NCI-H2107 (cell line): ENCODE results near the gene CEP97.
"Not testable (repeated sequence)": the region's sequence is repeated elsewhere in the genome, so short reads cannot be mapped to it uniquely, and the experiment has no call there.

Source experiments
- DNase-seq: peaks from one replicate; lab custom pipeline; 2025; lab: John Stamatoyannopoulos, UW

CEP97 gene, protein sequence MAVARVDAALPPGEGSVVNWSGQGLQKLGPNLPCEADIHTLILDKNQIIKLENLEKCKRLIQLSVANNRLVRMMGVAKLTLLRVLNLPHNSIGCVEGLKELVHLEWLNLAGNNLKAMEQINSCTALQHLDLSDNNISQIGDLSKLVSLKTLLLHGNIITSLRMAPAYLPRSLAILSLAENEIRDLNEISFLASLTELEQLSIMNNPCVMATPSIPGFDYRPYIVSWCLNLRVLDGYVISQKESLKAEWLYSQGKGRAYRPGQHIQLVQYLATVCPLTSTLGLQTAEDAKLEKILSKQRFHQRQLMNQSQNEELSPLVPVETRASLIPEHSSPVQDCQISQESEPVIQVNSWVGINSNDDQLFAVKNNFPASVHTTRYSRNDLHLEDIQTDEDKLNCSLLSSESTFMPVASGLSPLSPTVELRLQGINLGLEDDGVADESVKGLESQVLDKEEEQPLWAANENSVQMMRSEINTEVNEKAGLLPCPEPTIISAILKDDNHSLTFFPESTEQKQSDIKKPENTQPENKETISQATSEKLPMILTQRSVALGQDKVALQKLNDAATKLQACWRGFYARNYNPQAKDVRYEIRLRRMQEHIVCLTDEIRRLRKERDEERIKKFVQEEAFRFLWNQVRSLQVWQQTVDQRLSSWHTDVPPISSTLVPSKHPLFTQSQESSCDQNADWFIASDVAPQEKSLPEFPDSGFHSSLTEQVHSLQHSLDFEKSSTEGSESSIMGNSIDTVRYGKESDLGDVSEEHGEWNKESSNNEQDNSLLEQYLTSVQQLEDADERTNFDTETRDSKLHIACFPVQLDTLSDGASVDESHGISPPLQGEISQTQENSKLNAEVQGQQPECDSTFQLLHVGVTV

DNA sequence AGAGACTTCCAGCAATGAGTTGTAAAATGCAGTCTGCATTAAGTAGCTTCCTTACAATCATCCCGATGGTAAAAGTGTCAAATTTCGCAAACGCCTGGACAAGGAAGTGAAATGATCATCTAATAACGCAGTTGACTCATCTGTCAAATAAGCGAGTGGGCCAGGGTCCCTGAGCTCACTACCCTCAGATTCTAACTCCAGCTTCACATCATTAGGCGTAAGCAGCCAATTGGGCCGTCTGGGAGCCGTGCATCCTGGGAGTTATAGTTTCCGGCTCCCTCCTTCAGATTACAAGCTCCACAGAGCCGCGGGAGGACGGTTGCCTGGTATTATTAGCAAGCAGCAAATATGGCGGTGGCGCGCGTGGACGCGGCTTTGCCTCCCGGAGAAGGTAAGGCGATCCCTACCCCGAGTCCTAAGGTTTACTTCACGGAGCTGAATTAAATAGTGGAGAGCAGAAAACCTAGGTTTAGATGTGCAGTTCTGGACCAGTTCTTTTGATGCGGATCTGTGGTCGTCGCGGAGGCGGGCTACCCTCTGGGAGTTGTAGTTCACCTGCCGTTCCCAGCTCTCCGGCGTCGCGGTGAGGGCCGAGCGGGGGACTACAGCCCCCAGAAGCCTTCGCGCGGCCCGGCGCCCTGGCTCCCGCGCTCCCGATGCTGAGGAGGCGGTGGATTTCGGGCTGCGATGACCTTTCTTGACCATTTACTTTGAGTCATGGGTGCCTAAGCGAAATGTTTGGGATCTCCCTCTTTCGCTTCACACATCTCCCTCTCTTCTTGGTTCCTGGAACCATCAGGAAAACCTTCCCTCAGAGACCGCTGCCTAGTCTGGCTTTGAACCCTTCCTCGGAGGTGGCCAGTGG, at the start of gene CEP97:
CEP97 (plus strand) TSS at position 286 of the 865 bp plus-strand sequence; CDS start at position 349, 63 bp downstream.
- peak; percentile 86 for DNase-seq

DNA sequence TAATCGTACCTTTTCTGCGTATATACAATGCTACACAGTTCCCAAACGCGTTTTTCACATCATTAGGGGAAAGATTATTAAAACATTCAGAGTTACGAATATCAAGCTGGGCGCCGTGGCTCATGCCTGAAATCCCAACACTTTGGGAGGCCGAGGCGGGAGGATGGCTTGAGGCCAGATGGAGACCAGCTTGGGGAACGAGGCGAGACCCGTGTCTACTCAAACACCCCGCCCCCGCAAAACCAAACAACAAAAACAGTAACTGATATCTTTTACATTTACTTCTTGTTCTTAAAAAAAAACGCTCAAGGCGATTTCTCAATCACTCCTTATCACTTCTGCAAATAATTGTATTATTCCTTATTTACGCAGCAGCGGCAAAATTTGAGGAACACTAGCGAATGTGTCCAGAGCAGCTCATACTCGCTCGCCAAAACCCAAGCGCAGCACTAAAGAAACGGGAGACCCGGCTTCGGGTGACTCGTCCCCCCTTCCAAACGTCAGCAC, 48.7 kb upstream of the CEP97 start:
- DNase-seq: no peak

DNA sequence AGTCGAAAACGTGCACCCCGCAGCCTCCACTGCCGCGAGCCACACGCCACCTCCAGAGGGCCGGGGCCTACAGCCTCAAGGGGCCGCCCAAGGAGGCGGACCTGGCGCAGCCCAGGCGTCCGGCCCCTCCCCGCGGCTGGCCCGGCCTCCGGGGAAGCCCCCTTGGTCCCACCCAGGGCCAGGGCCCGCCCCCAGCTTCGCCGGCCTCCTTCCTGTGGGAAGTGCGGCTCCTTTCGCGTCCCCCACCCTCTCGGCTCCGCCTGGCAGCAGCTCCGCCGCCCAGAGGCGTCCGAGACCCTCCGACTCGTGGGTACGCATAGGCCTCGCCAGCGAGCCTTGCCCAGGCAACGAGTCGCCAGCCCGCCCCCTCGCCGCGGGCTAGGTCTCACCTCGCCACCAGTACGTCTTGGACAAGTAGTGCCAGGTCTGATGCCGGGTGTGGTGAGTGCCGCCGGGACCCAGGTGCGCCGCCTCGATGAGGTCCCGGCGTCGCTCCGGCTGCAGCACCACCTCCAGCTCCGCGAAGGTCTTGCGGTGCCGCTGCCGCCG, 48.1 kb upstream of the CEP97 start:
- DNase-seq: no peak

DNA sequence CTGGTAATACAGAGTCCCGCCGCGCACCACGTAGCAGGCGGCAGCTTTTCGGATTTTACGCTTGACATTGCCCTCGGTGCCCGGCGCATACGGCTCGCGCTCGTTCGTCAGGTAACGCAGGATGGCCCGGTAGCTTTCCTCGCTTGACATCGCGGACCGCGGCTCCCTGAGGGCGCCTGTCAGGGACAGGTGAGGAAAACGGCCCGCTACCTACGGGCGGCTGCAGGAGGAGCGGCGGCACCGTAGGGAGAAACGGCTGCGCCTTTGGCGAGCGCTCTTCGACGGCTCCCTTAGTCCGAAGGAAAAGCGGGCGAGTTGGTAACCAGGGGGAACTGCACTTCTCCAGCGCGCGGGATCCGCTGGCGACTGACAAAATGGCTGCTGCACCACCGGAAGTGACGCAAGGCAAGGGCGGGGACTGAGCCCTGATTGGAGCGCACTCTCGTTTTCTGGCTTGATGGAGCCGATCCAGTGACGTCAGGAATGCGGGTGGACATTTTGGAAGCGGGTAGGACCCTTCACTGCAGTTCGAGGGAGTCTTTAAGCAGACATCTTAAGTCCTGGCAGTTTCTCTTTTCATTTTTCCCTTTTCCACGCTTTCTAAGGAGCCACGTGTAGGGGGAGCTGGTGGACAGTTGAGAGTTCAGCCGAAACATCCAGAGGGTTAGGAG, 47.5 kb upstream of the CEP97 start, which contains the start of gene ZBTB11:
ZBTB11 (minus strand) TSS at position 368 of the 671 bp plus-strand sequence; CDS start at position 150, 218 bp downstream.
- no peak for DNase-seq

DNA sequence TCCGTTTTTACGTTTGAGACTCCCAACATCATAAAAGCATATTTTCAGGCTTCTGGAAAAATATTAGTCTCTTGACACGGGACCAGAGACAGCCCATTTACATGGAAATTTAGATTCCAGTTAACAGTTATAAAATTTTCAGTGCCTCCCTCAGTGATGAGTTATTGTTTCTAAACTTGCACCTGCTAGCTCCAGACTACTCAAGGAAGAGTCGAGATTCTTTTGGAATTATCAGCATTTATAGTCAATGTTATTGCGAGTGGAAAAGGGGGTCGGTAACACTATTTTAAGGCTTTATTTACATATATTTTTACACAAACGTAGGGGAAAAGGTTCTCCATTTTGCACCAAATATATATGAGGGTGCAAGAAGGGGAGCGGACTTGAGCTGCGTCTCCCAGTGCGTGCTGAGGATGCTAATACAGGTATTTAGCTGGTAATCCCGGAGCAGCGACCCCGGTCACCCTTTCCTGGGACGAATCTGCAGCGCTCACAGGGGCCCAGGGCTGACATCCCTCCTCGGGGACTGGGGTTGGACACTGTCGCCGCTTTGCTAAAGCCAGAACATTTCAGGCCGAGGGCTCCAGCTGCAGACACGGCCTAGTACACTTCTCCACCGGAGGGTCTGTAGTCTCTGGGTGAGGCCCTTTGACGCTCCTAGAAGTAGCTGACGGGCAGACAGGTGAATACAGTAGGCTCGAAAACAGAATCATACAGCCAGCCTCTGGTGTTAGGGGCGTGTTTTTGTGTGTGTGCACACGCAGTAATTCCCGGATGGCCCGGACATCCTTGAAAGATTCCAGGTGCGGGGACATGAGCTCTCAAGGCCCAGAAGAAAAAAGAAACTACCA, 46.8 kb upstream of the CEP97 start:
- no peak for DNase-seq

DNA sequence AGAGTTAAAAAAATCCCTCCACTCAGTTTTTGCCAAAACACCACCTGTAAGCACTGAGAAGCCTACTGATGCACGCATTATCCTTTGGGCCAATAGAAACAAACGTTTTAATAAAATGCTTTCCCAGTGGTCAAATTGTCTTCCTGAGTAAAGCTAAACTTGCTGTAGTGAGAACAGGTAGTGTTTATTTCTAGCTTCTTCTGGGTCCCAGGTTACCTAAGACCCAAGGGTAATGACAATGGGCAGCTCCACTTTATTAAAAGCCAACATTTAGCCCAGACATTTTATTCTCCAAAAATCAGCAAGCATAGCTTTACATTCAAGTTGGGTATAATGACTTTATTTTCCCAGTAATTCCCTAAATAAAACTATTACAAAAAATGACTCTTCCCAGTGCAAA, 45.6 kb upstream of the CEP97 start:
- DNase-seq: not testable (repeated sequence)

DNA sequence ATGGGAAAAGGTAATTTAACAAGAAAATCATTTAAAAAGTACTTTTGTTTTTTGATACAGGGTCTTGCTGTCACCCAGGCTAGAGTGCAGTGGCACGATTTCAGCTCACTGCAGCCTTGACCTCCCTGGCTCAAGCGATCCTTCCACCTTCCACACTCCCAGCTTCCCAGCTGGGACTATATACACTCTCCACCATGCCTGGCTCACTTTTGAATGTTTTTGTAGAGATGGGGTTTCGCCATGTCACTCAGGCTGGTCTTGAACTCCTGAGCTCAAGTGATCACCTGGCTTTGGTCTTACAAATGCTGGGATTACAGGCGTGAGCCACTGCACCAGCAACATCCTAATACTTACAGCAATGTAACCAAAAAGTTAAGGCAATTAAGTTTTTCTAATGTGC, 43.9 kb upstream of the CEP97 start:
- DNase-seq: no peak

DNA sequence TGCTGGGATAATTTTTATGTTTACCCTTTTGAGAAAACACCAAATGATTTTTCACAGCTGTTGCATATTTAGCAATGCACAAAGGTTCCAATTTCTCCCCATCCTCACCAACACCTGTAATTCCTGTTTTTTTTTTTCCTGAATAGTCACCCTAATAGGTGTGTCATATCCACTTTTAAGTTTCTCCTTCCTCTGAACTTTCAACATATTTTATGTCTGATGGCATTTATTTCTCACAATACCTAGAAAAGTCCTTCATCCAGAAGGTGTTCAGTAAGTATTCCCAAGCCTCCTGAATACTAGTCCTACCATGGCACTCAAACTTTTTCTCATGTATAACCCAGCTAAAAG, 39.4 kb upstream of the CEP97 start:
- DNase-seq: no peak

DNA sequence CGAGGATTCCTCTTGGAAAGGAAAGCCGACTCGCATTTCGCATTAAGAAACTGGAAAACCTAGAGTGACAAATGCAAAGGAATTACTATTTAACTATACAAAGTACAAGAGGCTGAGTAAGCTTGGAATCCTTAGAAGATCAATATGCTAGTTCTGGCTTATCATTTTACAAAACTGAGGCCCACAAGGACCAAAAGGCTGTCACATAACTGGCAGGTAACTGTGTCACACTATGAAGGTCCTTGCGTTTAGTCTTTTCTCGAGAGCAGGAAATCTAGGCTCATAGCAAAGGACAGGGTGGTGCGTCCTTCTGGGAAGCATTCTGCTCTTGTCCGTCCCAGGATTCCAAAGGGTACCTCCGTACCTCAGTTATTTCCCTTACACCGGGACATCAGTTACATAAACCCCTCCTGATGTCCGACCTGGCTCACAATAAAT, 38.5 kb upstream of the CEP97 start:
- DNase-seq: no peak

DNA sequence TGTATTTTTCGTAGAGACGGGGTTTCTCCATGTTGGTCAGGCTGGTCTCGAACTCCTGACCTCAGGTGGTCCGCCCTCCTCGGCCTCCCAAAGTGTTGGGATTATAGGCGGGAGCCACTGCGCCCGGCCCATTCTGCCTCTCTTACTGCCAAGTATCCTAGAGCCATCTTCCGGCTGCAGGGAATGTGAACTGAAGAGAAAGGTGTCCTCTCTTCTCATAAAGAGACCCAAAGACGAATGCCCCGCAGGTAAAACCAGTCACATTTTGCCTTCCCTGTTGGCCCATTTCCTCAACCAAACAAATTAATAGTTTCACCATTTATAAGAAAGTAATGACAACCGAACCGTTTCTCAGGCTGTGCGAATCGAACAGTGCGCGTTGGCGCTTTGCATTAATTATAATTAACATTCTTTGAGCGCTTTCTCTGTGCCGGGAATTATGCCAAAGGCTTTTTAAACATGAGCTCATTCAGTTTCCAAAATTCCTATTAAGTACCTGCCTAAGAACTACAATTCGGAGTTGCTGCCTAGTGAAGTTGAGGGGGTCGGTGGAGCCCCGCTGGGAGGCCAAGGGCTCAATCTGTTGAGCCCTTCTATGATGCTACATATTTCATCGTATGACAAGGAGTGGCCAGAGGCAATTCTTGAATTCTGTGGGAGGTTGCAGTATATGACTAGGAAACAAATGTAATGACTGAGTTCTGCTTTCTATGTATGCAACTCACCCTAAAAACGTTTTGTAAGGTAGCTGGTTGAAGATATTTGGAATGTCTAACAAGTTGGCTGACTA, 37.1 kb upstream of the CEP97 start:
- DNase-seq: no peak

DNA sequence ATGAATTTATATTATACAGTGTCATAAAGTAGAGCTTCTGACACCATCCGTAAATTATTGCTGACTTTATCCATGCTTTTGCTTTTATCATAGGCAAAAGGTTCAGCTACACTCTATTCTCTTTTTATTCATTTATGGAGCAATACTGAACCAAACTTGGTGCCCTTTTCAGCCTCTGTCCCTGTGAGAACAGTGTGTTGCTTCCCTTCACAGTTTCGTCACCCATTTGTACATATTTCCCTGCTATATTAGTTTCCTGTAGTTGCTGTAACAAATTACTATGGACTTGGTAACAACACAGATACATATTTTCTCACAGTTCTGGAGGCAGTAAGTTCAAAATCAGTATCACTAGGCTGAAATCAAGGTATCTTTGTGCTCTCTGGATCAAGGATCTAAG, 35.1 kb upstream of the CEP97 start:
- DNase-seq: no peak

DNA sequence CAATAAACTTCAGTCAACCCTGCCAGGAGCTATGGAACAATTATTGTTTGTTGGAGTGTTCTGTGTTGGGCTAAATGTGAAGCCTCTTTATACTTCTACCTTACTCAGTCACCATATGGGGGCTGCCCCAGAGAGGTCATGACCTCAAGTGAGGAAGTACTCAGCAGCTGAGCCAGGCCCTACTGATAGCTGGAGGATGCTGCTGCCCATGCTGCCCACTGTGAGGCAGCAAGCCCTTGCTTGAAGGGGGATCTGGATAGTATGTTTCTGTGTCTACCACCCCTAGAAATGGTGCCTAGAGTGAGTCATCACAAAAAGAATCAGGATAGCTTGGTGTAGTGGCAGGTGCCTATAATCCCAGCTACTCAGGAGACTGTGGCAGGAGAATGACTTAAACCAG, 33.4 kb upstream of the CEP97 start:
- DNase-seq: no peak

DNA sequence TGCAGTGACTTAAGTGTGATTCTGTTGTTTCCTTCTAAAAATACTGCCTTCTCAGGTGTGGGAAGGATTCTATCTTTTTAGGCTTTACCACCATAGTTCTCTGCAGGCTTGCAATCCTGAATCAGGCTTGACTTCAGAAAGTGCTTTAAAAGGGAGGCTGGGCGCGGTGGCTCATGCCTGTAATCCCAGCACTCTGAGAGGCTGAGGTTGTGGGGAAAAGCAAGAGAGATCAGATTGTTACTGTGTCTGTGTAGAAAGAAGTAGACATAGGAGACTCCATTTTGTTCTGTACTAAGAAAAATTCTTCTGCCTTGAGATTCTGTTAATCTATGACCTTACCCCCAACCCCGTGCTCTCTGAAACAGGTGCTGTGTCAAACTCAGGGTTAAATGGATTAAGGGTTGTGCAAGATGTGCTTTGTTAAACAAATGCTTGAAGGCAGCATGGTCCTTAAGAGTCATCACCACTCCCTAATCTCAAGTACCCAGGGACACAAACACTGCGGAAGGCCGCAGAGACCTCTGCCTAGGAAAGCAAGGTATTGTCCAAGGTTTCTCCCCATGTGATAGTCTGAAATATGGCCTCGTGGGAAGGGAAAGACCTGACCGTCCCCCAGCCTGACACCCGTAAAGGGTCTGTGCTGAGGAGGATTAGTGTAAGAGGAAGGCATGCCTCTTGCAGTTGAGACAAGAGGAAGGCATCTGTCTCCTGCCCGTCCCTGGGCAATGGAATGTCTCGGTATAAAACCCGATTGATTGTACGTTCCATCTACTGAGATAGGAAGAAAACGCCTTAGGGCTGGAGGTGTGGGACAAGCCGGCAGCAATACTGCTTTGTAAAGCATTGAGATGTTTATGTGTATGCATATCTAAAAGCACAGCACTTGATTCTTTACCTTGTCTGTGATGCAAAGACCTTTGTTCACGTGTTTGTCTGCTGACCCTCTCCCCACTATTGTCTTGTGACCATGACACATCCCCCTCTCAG, 32.4 kb upstream of the CEP97 start:
- not testable (repeated sequence) for DNase-seq

DNA sequence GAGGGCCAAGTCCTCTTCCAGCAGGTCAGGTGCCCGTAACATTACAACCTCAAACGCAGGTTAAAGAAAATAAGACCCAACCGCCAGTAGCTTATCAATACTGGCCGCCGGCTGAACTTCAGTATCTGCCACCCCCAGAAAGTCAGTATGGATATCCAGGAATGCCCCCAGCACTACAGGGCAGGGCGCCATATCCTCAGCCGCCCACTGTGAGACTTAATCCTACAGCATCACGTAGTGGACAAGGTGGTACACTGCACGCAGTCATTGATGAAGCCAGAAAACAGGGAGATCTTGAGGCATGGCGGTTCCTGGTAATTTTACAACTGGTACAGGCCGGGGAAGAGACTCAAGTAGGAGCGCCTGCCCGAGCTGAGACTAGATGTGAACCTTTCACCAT, 30.9 kb upstream of the CEP97 start:
- DNase-seq: not testable (repeated sequence)

DNA sequence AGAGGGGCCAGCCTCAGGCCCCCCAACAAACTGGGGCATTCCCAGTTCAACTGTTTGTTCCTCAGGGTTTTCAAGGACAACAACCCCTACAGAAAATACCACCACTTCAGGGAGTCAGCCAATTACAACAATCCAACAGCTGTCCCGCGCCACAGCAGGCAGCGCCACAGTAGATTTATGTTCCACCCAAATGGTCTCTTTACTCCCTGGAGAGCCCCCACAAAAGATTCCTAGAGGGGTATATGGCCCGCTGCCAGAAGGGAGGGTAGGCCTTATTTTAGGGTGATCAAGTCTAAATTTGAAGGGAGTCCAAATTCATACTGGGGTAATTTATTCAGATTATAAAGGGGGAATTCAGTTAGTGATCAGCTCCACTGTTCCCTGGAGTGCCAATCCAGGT, 29.6 kb upstream of the CEP97 start:
- DNase-seq: not testable (repeated sequence)

DNA sequence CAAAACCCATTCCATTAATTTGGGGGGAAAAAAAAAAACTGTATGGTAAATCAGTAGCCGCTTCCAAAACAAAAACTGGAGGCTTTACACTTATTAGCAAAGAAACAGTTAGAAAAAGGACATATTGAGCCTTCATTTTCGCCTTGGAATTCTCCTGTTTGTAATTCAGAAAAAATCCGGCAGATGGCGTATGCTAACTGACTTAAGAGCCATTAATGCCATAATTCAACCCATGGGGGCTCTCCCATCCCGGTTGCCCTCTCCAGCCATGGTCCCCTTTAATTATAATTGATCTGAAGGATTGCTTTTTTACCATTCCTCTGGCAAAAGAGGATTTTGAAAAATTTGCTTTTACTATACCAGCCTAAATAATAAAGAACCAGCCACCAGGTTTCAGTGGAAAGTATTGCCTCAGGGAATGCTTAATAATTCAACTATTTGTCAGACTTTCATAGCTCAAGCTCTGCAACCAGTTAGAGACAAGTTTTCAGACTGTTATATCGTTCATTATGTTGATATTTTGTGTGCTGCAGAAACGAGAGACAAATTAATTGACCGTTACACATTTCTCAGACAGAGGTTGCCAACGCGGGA, 28.5 kb upstream of the CEP97 start:
- no peak for DNase-seq
